SK-N-SH treated with all-trans-retinoic acid at 6 μM for 48 hours (cell line): ENCODE data around the gene ANKRD13D.

ENCODE experiments used
- ATAC-seq: fragments of 200-7000 bp; cut with Tn5 transposase; 3 replicates; pipeline ENCODE4 v1.9.1; 2020; ENCODE audit warnings: mild to moderate bottlenecking, moderate library complexity
- ARNTL ChIP-seq: fragments of 450-650 bp; formaldehyde crosslinking; IDR thresholded peaks from 2 replicates; pipeline ENCODE4 v1.5.0; 2020; ENCODE audit warnings: low read depth, mild to moderate bottlenecking, moderate library complexity, borderline replicate concordance
- BACH2 ChIP-seq: fragments of 250-450 bp; sonication (Bioruptor Pico); IDR thresholded peaks from 2 replicates; pipeline ENCODE4 v1.9.0; 2021; ENCODE audit warnings: mild to moderate bottlenecking, borderline replicate concordance
- CREB5 ChIP-seq: fragments of 250-450 bp; sonication (Bioruptor Pico); IDR thresholded peaks from 2 replicates; pipeline ENCODE4 v1.5.1; 2020; ENCODE audit warnings: low read depth, mild to moderate bottlenecking, moderate library complexity
- CSDC2 ChIP-seq: fragments of 250-450 bp; sonication (Bioruptor Pico); IDR thresholded peaks from 2 replicates; pipeline ENCODE4 v1.5.0; 2020; ENCODE audit warnings: mild to moderate bottlenecking, moderate library complexity
- ESRRG ChIP-seq: fragments of 250-450 bp; sonication (Bioruptor Pico); IDR thresholded peaks from 2 replicates; pipeline ENCODE4 v1.6.1; 2021; ENCODE audit warnings: mild to moderate bottlenecking
- GLIS3 ChIP-seq: fragments of 250-450 bp; sonication (Bioruptor Pico); IDR thresholded peaks from 2 replicates; pipeline ENCODE4 v1.5.0; 2020; ENCODE audit warnings: mild to moderate bottlenecking, moderate library complexity
- ISL1 ChIP-seq: fragments of 250-450 bp; sonication (Bioruptor Pico); IDR thresholded peaks from 2 replicates; pipeline ENCODE4 v2.1.2; 2022; ENCODE audit warnings: mild to moderate bottlenecking, moderate library complexity
- OSR1 ChIP-seq: fragments of 250-450 bp; sonication (Bioruptor Pico); IDR thresholded peaks from 2 replicates; pipeline ENCODE4 v1.8.0; 2022; ENCODE audit warnings: moderate library complexity, mild to moderate bottlenecking, inconsistent platforms
- PPARA ChIP-seq: fragments of 250-450 bp; sonication (Bioruptor Pico); IDR thresholded peaks from 2 replicates; pipeline ENCODE4 v1.5.0; 2020; ENCODE audit warnings: mild to moderate bottlenecking, borderline replicate concordance
- RARB ChIP-seq: fragments of 250-450 bp; sonication (Bioruptor Pico); IDR thresholded peaks from 2 replicates; pipeline ENCODE4 v1.8.0; 2021; ENCODE audit warnings: mild to moderate bottlenecking, moderate library complexity
- SNAI2 ChIP-seq: fragments of 250-450 bp; sonication (Bioruptor Pico); IDR thresholded peaks from 2 replicates; pipeline ENCODE4 v1.5.0; 2020; ENCODE audit warnings: mild to moderate bottlenecking, moderate library complexity
- TCF4 ChIP-seq: fragments of 250-450 bp; sonication (Bioruptor Pico); IDR thresholded peaks from 2 replicates; pipeline ENCODE4 v1.8.0; 2021; ENCODE audit warnings: mild to moderate bottlenecking, moderate library complexity, borderline replicate concordance
- TOX ChIP-seq: fragments of 250-450 bp; sonication (Bioruptor Pico); IDR thresholded peaks from 2 replicates; pipeline ENCODE4 v1.8.0; 2021; ENCODE audit warnings: mild to moderate bottlenecking, moderate library complexity, borderline replicate concordance
- ZC3H10 ChIP-seq: fragments of 250-450 bp; sonication (Bioruptor Pico); IDR thresholded peaks from 2 replicates; pipeline ENCODE4 v1.5.1; 2021; ENCODE audit warnings: mild to moderate bottlenecking, moderate library complexity
- ZFP30 ChIP-seq: fragments of 450-650 bp; formaldehyde crosslinking; IDR thresholded peaks from 2 replicates; pipeline ENCODE4 v1.5.0; 2022; ENCODE audit warnings: mild to moderate bottlenecking, moderate library complexity
- ZNF565 ChIP-seq: fragments of 450-650 bp; formaldehyde crosslinking; conservative IDR thresholded peaks from 2 replicates; pipeline ENCODE4 v1.5.0; 2020; ENCODE audit warnings: low read depth, mild to moderate bottlenecking, moderate library complexity
- ZNF70 ChIP-seq: fragments of 450-650 bp; formaldehyde crosslinking; IDR thresholded peaks from 2 replicates; pipeline ENCODE4 v1.5.0; 2020; ENCODE audit warnings: mild to moderate bottlenecking, moderate library complexity
- ZNF8 ChIP-seq: fragments of 450-650 bp; formaldehyde crosslinking; IDR thresholded peaks from 2 replicates; pipeline ENCODE4 v1.5.0; 2020; ENCODE audit warnings: mild to moderate bottlenecking, moderate library complexity
- TF ChIP-seq, protein P1 (sequence below): fragments of 250-450 bp; sonication (Bioruptor Pico); IDR thresholded peaks from 2 replicates; pipeline ENCODE4 v1.8.0; 2020; ENCODE audit warnings: mild to moderate bottlenecking, moderate library complexity, borderline replicate concordance
- TF ChIP-seq, protein P2 (sequence below): fragments of 250-450 bp; sonication (Bioruptor Pico); IDR thresholded peaks from 2 replicates; pipeline ENCODE4 v1.5.1; 2021; ENCODE audit warnings: mild to moderate bottlenecking, moderate library complexity
- TF ChIP-seq, protein P3 (sequence below): fragments of 250-450 bp; sonication (Bioruptor Pico); IDR thresholded peaks from 2 replicates; pipeline ENCODE4 v1.8.0; 2021; ENCODE audit warnings: low read depth, mild to moderate bottlenecking, moderate library complexity, borderline replicate concordance

ANKRD13D gene

GRCh38 chr11:67309661-67310061 lies 20.6 kb downstream of the ANKRD13D start:
- ATAC-seq: no peak
- TF ChIP-seq ZNF70 (CRISPR knock-in tag): no peak
- no peak for TF ChIP-seq ZC3H10 (CRISPR knock-in tag)
- TF ChIP-seq, protein P1, sequence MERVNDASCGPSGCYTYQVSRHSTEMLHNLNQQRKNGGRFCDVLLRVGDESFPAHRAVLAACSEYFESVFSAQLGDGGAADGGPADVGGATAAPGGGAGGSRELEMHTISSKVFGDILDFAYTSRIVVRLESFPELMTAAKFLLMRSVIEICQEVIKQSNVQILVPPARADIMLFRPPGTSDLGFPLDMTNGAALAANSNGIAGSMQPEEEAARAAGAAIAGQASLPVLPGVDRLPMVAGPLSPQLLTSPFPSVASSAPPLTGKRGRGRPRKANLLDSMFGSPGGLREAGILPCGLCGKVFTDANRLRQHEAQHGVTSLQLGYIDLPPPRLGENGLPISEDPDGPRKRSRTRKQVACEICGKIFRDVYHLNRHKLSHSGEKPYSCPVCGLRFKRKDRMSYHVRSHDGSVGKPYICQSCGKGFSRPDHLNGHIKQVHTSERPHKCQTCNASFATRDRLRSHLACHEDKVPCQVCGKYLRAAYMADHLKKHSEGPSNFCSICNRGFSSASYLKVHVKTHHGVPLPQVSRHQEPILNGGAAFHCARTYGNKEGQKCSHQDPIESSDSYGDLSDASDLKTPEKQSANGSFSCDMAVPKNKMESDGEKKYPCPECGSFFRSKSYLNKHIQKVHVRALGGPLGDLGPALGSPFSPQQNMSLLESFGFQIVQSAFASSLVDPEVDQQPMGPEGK (CRISPR knock-in tag): no peak
- TF ChIP-seq GLIS3: no peak
- TF ChIP-seq OSR1 (CRISPR knock-in tag): no peak
- TF ChIP-seq ZNF8: no peak
- no peak for TF ChIP-seq PPARA (CRISPR knock-in tag)
- no peak for TF ChIP-seq TCF4 (CRISPR knock-in tag)
- no peak for TF ChIP-seq CSDC2 (CRISPR knock-in tag)
- TF ChIP-seq RARB (CRISPR knock-in tag): no peak
- TF ChIP-seq SNAI2 (CRISPR knock-in tag): no peak
- TF ChIP-seq, protein P2, sequence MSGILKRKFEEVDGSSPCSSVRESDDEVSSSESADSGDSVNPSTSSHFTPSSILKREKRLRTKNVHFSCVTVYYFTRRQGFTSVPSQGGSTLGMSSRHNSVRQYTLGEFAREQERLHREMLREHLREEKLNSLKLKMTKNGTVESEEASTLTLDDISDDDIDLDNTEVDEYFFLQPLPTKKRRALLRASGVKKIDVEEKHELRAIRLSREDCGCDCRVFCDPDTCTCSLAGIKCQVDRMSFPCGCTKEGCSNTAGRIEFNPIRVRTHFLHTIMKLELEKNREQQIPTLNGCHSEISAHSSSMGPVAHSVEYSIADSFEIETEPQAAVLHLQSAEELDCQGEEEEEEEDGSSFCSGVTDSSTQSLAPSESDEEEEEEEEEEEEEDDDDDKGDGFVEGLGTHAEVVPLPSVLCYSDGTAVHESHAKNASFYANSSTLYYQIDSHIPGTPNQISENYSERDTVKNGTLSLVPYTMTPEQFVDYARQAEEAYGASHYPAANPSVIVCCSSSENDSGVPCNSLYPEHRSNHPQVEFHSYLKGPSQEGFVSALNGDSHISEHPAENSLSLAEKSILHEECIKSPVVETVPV (CRISPR knock-in tag): no peak
- no peak for TF ChIP-seq ARNTL (CRISPR knock-in tag)
- TF ChIP-seq TOX (CRISPR knock-in tag): no peak
- no peak for TF ChIP-seq BACH2
- no peak for TF ChIP-seq ZNF565 (CRISPR knock-in tag)
- TF ChIP-seq, all 23 proteins: peak for 0

- no peak for ATAC-seq
- TF ChIP-seq ARNTL (CRISPR knock-in tag): no peak
- TF ChIP-seq ZNF70 (CRISPR knock-in tag): no peak
- TF ChIP-seq TCF4 (CRISPR knock-in tag): no peak
- no peak for TF ChIP-seq CREB5
- no peak for TF ChIP-seq ESRRG (CRISPR knock-in tag)
- no peak for TF ChIP-seq SNAI2 (CRISPR knock-in tag)
- TF ChIP-seq, protein P3, sequence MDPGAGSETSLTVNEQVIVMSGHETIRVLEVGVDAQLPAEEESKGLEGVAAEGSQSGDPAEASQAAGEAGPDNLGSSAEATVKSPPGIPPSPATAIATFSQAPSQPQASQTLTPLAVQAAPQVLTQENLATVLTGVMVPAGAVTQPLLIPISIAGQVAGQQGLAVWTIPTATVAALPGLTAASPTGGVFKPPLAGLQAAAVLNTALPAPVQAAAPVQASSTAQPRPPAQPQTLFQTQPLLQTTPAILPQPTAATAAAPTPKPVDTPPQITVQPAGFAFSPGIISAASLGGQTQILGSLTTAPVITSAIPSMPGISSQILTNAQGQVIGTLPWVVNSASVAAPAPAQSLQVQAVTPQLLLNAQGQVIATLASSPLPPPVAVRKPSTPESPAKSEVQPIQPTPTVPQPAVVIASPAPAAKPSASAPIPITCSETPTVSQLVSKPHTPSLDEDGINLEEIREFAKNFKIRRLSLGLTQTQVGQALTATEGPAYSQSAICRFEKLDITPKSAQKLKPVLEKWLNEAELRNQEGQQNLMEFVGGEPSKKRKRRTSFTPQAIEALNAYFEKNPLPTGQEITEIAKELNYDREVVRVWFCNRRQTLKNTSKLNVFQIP (CRISPR knock-in tag): no peak
- TF ChIP-seq ISL1 (CRISPR knock-in tag): no peak
Observed at GRCh38 chr11:67310246-67311050, 21.3 kb downstream of the ANKRD13D start.

DNA sequence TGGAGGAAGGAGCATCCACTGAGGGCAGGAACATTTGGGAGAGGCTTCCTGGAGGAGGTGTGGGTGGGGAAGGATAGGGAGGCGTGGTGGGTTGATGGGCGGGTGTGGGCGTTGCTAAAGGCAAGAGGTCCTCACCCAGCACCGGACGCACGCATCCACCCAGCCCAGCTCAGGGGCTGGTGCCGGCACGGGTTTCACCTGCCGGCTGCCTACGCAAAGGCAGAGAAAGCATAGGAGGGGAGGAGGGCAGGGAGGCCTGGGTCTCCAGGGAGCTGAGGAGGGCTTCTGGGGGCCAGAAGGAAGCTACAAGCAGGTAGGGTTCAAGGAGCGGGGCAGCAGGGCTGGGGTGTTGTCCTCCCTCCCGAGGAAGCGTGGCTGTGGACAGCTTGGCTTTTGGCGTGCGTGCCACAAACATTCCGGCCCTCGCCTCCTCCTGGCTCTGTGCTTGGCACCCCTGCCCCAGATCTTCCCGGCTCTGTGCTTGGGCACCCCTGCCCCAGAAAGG lies 22.0 kb downstream of the ANKRD13D start:
- no peak for ATAC-seq
- no peak for TF ChIP-seq CREB5
- no peak for TF ChIP-seq BACH2
- no peak for TF ChIP-seq ZNF565 (CRISPR knock-in tag)
- TF ChIP-seq ZNF8: no peak
- TF ChIP-seq OSR1 (CRISPR knock-in tag): no peak
- TF ChIP-seq ISL1 (CRISPR knock-in tag): no peak
- no peak for TF ChIP-seq ESRRG (CRISPR knock-in tag)
- no peak for TF ChIP-seq TCF4 (CRISPR knock-in tag)
- TF ChIP-seq, protein P3 (CRISPR knock-in tag): no peak
- TF ChIP-seq ZC3H10 (CRISPR knock-in tag): no peak
- no peak for TF ChIP-seq TOX (CRISPR knock-in tag)
- TF ChIP-seq RARB (CRISPR knock-in tag): no peak
- no peak for TF ChIP-seq ARNTL (CRISPR knock-in tag)
- TF ChIP-seq SNAI2 (CRISPR knock-in tag): no peak
- no peak for TF ChIP-seq CSDC2 (CRISPR knock-in tag)
- no peak for TF ChIP-seq GLIS3
- TF ChIP-seq ZFP30 (CRISPR knock-in tag): no peak
- TF ChIP-seq, protein P2 (CRISPR knock-in tag): no peak
